ENCODE results near the gene DAB2. TPM values are rescaled to one million over a fixed set of nuclear protein-coding genes. Genes with fewer than 3 reads are reported as not detected.

DAB2 gene
- total and polyA plus RNA-seq, 2 of the 8 experiments (the other 6 are each of a cell fraction or from before 2014, with no cell fraction given), result 2.6 to 4.9 TPM

DNA sequence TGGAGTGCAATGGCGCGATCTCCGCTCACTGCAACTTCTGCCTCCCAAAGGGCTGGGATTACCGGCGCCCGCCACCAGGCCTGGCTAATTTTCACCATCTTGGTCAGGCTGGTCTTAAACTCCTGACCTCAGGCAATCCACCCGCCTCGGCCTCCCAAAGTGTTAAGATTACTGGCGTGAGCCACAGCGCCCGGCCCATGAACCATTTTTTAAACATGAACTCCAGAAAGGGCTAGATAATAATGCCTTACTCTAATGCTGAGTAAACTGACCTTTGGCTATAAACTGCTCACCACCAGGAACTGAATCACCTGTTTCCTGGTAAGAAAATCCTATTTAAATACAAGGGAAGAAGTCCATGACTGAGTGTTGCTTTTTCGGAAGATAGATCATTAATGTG lies 23.2 kb upstream of the DAB2 start:
- Histone ChIP-seq H3K14ac (ENCODE audit: insufficient read length) (no peak overlapping the region), H3K4ac (replicated peaks; ENCODE audit: insufficient read length, low read depth, low read length) (no peak overlapping the region), H4K5ac (ENCODE audit: insufficient read length, low read depth, low read length) (no peak overlapping the region), H2BK5ac (ENCODE audit: low read depth, low read length) (no peak overlapping the region), H4K20me1 (replicated peaks in 1 of 2; ENCODE audit: control insufficient read depth in 1 of 2, insufficient read depth in 2 of 2, low read length in 2 of 2) (no peaks in the 10 kb centered on the region), H3K23me2 (ENCODE audit: low read depth, low read length) (no peaks in the 10 kb centered on the region), H3K56ac (replicated peaks; ENCODE audit: insufficient read length, low read depth, low read length) (no peak overlapping the region), H3K4me3 (ENCODE audit: extremely low read depth in 1 of 4, insufficient read depth in 2 of 4, low read depth in 3 of 4, low read length in 4 of 4) (no peak overlapping the region), H2AK5ac (ENCODE audit: low read depth, low read length) (no peak overlapping the region), H3K18ac (ENCODE audit: extremely low read depth, low read length) (no peak overlapping the region), H3K4me2 (ENCODE audit: insufficient read depth in 1 of 2, low read depth in 2 of 2, low read length in 2 of 2) (no peak overlapping the region), H2AFZ (ENCODE audit: low read length) (no peak overlapping the region), H2BK20ac (ENCODE audit: low read length) (no peak overlapping the region), H3K27me3 (replicated peaks in 1 of 4; ENCODE audit: control insufficient read depth in 3 of 4, extremely low read depth in 1 of 4, insufficient read depth in 3 of 4, low read length in 3 of 4) (no peaks in the 10 kb centered on the region), H3K79me1 (ENCODE audit: low read depth, low read length) (no peaks in the 10 kb centered on the region), H3K4me1 (replicated peaks in 1 of 4; ENCODE audit: control insufficient read depth in 3 of 4, insufficient read depth in 4 of 4, low read length in 3 of 4) (no peaks in the 10 kb centered on the region), H3K9me3 (ENCODE audit: insufficient read depth in 2 of 2, low read depth in 1 of 2, low read length in 1 of 2) (no peaks in the 10 kb centered on the region), H2BK120ac (replicated peaks; ENCODE audit: low read depth, low read length) (no peak overlapping the region), H4K91ac (replicated peaks; ENCODE audit: insufficient read length, low read length) (no peak overlapping the region), H2BK15ac (ENCODE audit: low read length) (no peak overlapping the region), H3K79me2 (ENCODE audit: control insufficient read depth in 1 of 2, insufficient read depth in 2 of 2, low read length in 2 of 2) (no peaks in the 10 kb centered on the region), H2BK12ac (ENCODE audit: low read depth, low read length) (no peak overlapping the region), H4K8ac (ENCODE audit: extremely low read depth, insufficient read depth, low read length) (no peak overlapping the region), H3K9ac (replicated peaks in 1 of 4; ENCODE audit: extremely low read depth in 1 of 4, low read depth in 3 of 4, low read length in 3 of 4) (no peak overlapping the region), H3K36me3 (ENCODE audit: control insufficient read depth in 2 of 4, insufficient read depth in 4 of 4, low read length in 3 of 4) (no peaks in the 10 kb centered on the region), H3K27ac (ENCODE audit: low read depth, low read length) (no peak overlapping the region), H3K23ac (ENCODE audit: insufficient read length) (no peak overlapping the region)
- POLR2A ChIA-PET (ENCODE audit: partially characterized antibody), result no interaction called here
- DNase-seq (ENCODE audit: low read depth in 1 of 2, low spot score in 2 of 2) (no peak), FAIRE-seq (no peak)
- TF ChIP-seq, protein P1, sequence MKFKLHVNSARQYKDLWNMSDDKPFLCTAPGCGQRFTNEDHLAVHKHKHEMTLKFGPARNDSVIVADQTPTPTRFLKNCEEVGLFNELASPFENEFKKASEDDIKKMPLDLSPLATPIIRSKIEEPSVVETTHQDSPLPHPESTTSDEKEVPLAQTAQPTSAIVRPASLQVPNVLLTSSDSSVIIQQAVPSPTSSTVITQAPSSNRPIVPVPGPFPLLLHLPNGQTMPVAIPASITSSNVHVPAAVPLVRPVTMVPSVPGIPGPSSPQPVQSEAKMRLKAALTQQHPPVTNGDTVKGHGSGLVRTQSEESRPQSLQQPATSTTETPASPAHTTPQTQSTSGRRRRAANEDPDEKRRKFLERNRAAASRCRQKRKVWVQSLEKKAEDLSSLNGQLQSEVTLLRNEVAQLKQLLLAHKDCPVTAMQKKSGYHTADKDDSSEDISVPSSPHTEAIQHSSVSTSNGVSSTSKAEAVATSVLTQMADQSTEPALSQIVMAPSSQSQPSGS (IDR thresholded peaks at IDR 0.05; ENCODE audit: low read length), result no peak
- CTCF ChIA-PET (ENCODE audit: partially characterized antibody), result no interaction called here
- 94% methylated on average over 9 of the region's 12 CpGs; no CpG with 5 or more reads in 1 of the 2 experiments for WGBS, 2 experiments (ENCODE audit: extremely low coverage in 1 of 2, insufficient coverage in 1 of 2, insufficient read length in 1 of 2, insufficient replicate concordance in 2 of 2, low coverage in 1 of 2, low lambda C conversion rate in 2 of 2, missing lambda C conversion rate in 1 of 2)
